Astrocyte of the cerebellum (primary cell): ENCODE results near the gene ZNF263.
"Not testable (repeated sequence)": the region's sequence is repeated elsewhere in the genome, so short reads cannot be mapped to it uniquely, and the experiment has no call there.

Source experiments
- DNase-seq: peaks from one replicate; pipeline ENCODE4 v3.0.0-alpha.2; 2011; ENCODE audit warnings: low read depth
- H3K4me3 ChIP-seq: 2 replicates; pipeline ENCODE4 v1.5.1; 2011; ENCODE audit warnings: mild to moderate bottlenecking, low read depth, low read length, moderate library complexity
- CTCF ChIP-seq: IDR thresholded peaks from 2 replicates; pipeline ENCODE4 v1.5.1; 2012; ENCODE audit warnings: low read length, low read depth, moderate library complexity, mild to moderate bottlenecking; ENCODE audit errors: missing control alignments
- in situ Hi-C: cut with HindIII; loops from 2 replicates; pipeline ENCODE4 v1.10.0; 2017; ENCODE audit warnings: low sequenced_read_pairs

ZNF263 gene

GRCh38 chr16:3266873-3267537 lies 16.3 kb upstream of the ZNF263 start:
- in situ Hi-C loops, result no loop called here
- H3K4me3 ChIP-seq, result no peak overlapping the region
- DNase-seq, result no peak
- peak; percentile 20 for TF ChIP-seq CTCF

GRCh38 chr16:3268294-3268693 lies 15.0 kb upstream of the ZNF263 start:
- in situ Hi-C loops, result no loop called here
- no peak for DNase-seq
- TF ChIP-seq CTCF, result no peak
- H3K4me3 ChIP-seq, result no peak overlapping the region

- H3K4me3 ChIP-seq, in situ Hi-C loops, DNase-seq: not testable (repeated sequence)
Observed at GRCh38 chr16:3270718-3271117, 12.6 kb upstream of the ZNF263 start.

- in situ Hi-C loops, H3K4me3 ChIP-seq, DNase-seq: not testable (repeated sequence)
Observed at GRCh38 chr16:3271281-3271680, 12.0 kb upstream of the ZNF263 start.

- DNase-seq, result no peak
- in situ Hi-C loops, result no loop called here
- no peak overlapping the region for H3K4me3 ChIP-seq
- no peak for TF ChIP-seq CTCF
Observed at GRCh38 chr16:3274490-3274889, 8.8 kb upstream of the ZNF263 start.

GRCh38 chr16:3274947-3275346 lies 8.3 kb upstream of the ZNF263 start:
- no peak for TF ChIP-seq CTCF
- in situ Hi-C loops, result no loop called here
- no peak overlapping the region for H3K4me3 ChIP-seq
- DNase-seq, result no peak

- in situ Hi-C loops, result no loop called here
- TF ChIP-seq CTCF, result no peak
- H3K4me3 ChIP-seq, result no peak overlapping the region
- no peak for DNase-seq
Observed at GRCh38 chr16:3276679-3277078, 6.6 kb upstream of the ZNF263 start.
